GM12891 (cell line): Measurements from ENCODE around the gene EPS8L2.

Experiments
- POLR2A ChIP-seq: IDR thresholded peaks from 2 replicates; pipeline ENCODE4 v1.6.1; 2011; ENCODE audit warnings: low read depth, low read length, control low read depth
- POLR2AphosphoS5 ChIP-seq: IDR thresholded peaks from 2 replicates; pipeline ENCODE4 v1.6.1; 2011; ENCODE audit warnings: low read depth, low read length, control low read depth

- TF ChIP-seq POLR2A (no peak), POLR2AphosphoS5 (no peak)
Observed at GRCh38 chr11:695288-695537, 10.8 kb upstream of the EPS8L2 start.
